Eye (tissue), 1 donor: Measurements from ENCODE around the gene MTLN.
"Not testable (repeated sequence)": the region's sequence is repeated elsewhere in the genome, so short reads cannot be mapped to it uniquely, and the experiment has no call there.

Experiments used
- DNase-seq: peaks from one replicate; pipeline ENCODE4 v3.0.0-alpha.2; 2015

Gene MTLN

DNA sequence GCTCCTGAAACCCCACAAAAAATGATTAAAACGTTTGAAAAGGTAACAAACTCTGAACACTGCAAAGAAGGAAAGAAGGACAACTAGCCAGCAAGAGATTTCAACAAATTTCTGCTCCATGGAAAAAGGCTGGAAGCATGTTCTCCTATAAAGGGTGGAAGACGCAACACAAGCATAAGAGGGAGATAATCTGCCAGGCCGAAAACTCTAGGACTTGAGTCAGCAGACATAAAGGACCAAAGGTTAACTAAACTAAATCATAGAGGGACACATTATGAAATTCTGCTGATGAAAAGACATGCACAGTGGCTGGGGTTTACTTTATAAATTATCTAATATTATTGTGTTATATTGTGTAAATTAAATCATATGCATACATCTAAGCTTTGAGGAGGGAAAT lies 14.3 kb downstream of the MTLN start:
- DNase-seq = no peak

- no peak for DNase-seq
These were observed 14.9 kb downstream of the MTLN start for GRCh38 chr2:110197452-110197851.

- not testable (repeated sequence) for DNase-seq
These were observed 22.2 kb downstream of the MTLN start for GRCh38 chr2:110190169-110190568.

GRCh38 chr2:110182449-110182848 lies 29.9 kb downstream of the MTLN start:
- no peak for DNase-seq

DNA sequence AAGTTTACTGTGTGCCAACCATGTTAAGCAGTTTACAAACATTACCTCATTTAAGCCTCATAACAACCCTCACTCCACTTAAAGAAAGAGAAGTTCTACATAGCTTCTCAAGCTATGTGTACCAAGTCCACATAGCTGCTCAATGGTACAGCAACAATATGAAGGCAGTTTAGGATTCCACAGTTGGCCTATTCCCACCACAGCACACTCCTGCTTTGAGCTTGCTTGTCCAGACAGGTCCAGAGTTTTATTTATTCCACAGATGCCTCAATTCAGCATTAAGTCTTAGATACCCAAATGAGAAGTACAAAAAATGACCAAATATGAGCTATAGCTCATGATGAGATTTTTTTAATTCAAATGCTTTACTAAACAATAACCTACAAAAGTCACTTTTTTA lies 32.3 kb downstream of the MTLN start:
- no peak for DNase-seq

GRCh38 chr2:110173523-110173922 lies 38.8 kb downstream of the MTLN start:
- DNase-seq = no peak

DNA sequence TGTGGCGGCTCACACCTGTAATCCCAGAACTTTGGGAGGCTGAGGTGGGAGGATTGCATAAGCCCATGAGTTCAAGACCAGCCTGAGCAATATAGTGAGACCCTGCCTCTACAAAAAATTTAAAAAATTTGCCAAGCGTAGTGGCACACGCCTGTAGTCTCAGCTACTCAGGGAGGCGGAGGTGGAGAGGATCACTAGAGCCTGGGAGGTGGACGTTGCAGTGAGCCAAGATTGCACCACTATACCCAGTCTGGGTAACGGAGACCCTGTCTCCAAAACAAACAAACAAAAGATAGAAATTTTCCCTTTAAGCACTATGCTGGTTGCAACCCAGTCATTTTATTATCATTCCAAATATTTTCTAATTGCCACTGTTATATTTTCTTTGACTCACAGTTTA lies 39.8 kb downstream of the MTLN start:
- no peak for DNase-seq

GRCh38 chr2:110170102-110170501 lies 42.2 kb downstream of the MTLN start:
- no peak for DNase-seq

GRCh38 chr2:110167326-110168000 lies 44.9 kb downstream of the MTLN start:
- DNase-seq = no peak

DNA sequence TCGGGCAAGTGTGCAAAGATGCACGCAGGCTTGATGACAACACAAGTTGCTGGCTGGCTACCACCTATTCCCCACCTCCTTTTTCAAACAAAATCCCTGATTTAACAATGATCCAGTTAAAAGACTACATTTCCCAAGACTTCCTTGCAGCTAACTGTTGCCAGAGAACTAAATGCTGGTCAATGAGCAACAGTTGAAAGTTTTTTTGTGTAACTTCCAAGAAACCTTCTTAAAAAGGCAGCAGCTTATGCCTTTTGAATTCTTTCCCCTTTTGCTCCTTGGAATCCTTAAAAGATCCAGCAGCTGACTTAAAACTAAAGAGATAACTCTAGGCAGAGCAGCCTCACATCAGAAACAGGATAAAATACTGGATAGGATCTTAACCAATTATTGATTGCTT lies 46.1 kb downstream of the MTLN start:
- no peak for DNase-seq
